Body of pancreas (tissue), 4 donors: Measurements from ENCODE around the gene MAD1L1. TPM values are rescaled to one million over a fixed set of nuclear protein-coding genes. Genes with fewer than 3 reads are reported as not detected.

Source experiments
- ATAC-seq: fragments of 150-250 bp; one replicate; pipeline ENCODE4 v1.9.1; 2016
- DNase-seq, 4 donors: peaks; one replicate each; pipeline ENCODE4 v3.0.0-alpha.2; 2019
- H3K27ac ChIP-seq, 4 donors: fragments of 200-600 bp; sonication (generic); 1 replicate in 3 of 4; 2 replicates in 1 of 4; pipeline versions ENCODE4 v1.5.1 to v1.6.1; 2016 to 2019; ENCODE audit warnings: mild to moderate bottlenecking in 1 of 4, mixed read lengths in 1 of 4, moderate library complexity in 1 of 4
- H3K27me3 ChIP-seq, 2 donors: fragments of 200-600 bp; sonication (generic); one replicate each; pipeline ENCODE4 v1.6.0; 2016; ENCODE audit warnings: mild to moderate bottlenecking in 1 of 2
- H3K36me3 ChIP-seq, 2 donors: fragments of 200-600 bp; sonication (generic); replicated peaks in 1 of 2; 2 replicates each; pipeline ENCODE4 v1.5.1; 2016; ENCODE audit warnings: low read depth in 2 of 2; ENCODE audit not compliant: insufficient read depth in 1 of 2
- H3K4me1 ChIP-seq: fragments of 200-600 bp; sonication (generic); one replicate; pipeline ENCODE4 v1.6.0; 2016
- H3K4me3 ChIP-seq, 2 donors: fragments of 200-600 bp; sonication (generic); 1 replicate in 1 of 2; 2 replicates in 1 of 2; pipeline ENCODE4 v1.5.1; 2016 to 2019
- H3K9me3 ChIP-seq, 3 donors: fragments of 200-600 bp; sonication (generic); 1 replicate in 2 of 3; 2 replicates in 1 of 3; pipeline ENCODE4 v1.5.1; 2016
- POLR2A ChIP-seq, 3 donors: fragments of 450-650 bp; IDR thresholded peaks; one replicate each; pipeline ENCODE4 v1.6.1; 2016; ENCODE audit warnings: antibody characterized with exemption in 3 of 3, mild to moderate bottlenecking in 2 of 3
- WGBS, 2 donors: methylation state at CpG; one replicate each; pipeline ENCODE4 v1.1.5; 2017; 5-methylcytosine and 5-hydroxymethylcytosine counted together
- intact Hi-C: fragments of 100-400 bp; cut with DNase I; formaldehyde crosslinking; loops from one replicate; pipeline ENCODE4 v1.15.1; 2023
- total RNA-seq, 2 donors: library from RNA; depleted of rRNA; stranded (reverse); fragments of >200 nt; gene quantifications; one replicate each; pipeline ENCODE4 v1.1.0, GENCODE V29; 2016
- TF ChIP-seq, protein P1 (sequence below), 7 experiments: fragments of 450-650 bp in 4 of 7; fragments of 200-600 bp in 3 of 7; sonication (generic) in 3 of 7; IDR thresholded peaks; one replicate each; pipeline ENCODE4 v1.5.1; 2016 to 2019; ENCODE audit warnings: antibody characterized with exemption in 7 of 7

Gene MAD1L1
- total RNA-seq, 2 donors from 2014 or later, result 14.0 to 66.9 TPM

DNA sequence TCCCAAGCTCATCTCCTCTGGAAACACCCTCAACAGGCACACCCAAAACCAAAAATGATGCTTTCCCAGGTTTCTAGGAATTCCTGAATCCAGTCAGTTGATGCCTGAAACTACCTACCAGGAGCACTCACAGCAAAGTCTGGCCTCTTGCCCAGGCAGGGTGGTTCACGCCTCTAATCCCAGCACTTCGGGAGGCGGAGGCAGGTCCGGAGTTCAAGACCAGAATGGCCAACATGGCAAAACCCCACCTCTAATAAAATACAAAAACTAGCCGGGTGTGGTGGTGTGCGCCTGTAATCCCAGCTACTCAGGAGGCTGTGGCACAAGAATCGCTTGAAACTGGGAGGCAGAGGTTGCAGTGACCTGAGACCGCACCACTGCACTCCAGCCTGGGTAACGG, 1.9 kb downstream of the MAD1L1 start:
- peaks cover 21% of the 10 kb centered on the region for H3K4me1 ChIP-seq
- DNase-seq (no peak), ATAC-seq (no peak)
- H3K9me3 ChIP-seq, result no peaks in the 10 kb centered on the region
- no peak for TF ChIP-seq POLR2A (IDR thresholded peaks at IDR 0.05)
- TF ChIP-seq, protein P1, sequence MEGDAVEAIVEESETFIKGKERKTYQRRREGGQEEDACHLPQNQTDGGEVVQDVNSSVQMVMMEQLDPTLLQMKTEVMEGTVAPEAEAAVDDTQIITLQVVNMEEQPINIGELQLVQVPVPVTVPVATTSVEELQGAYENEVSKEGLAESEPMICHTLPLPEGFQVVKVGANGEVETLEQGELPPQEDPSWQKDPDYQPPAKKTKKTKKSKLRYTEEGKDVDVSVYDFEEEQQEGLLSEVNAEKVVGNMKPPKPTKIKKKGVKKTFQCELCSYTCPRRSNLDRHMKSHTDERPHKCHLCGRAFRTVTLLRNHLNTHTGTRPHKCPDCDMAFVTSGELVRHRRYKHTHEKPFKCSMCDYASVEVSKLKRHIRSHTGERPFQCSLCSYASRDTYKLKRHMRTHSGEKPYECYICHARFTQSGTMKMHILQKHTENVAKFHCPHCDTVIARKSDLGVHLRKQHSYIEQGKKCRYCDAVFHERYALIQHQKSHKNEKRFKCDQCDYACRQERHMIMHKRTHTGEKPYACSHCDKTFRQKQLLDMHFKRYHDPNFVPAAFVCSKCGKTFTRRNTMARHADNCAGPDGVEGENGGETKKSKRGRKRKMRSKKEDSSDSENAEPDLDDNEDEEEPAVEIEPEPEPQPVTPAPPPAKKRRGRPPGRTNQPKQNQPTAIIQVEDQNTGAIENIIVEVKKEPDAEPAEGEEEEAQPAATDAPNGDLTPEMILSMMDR (IDR thresholded peaks at IDR 0.05), result no peak
- H3K4me3 ChIP-seq, result no peak overlapping the region
- 85 to 88% methylated on average over 6 to 9 of the region's 9 CpGs for WGBS, 2 donors
- intact Hi-C loops, result no loop called here
- H3K36me3 ChIP-seq, result no peaks in the 10 kb centered on the region
- H3K27ac ChIP-seq, result no peak overlapping the region
- H3K27me3 ChIP-seq, result no peaks in the 10 kb centered on the region

DNA sequence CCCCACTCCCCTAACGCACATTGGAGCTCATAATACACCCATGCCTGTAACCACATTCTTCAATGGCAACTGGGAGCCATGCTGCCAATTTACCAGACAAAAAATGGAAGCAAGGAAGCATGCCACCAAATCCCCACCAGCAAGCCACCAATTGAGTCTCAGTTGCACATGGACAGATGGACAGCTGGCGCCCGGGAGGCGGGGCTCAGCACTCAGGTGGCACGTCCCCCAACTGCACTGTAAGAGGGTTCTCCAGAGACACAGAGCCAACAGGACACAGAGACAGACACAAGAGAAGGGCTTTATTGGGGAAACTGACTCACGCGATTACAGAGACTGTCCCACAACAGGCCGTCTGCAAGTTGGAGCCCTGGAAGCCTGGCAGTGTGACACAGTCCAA, 2.5 kb downstream of the MAD1L1 start:
- no peak for TF ChIP-seq POLR2A (IDR thresholded peaks at IDR 0.05)
- TF ChIP-seq, protein P1 (IDR thresholded peaks at IDR 0.05), result no peak
- H3K27me3 ChIP-seq, result no peaks in the 10 kb centered on the region
- DNase-seq (no peak), ATAC-seq (no peak)
- H3K36me3 ChIP-seq, result no peaks in the 10 kb centered on the region
- peaks cover 21% of the 10 kb centered on the region for H3K4me1 ChIP-seq
- intact Hi-C loops, result no loop called here
- 80 to 89% methylated on average over 1 to 8 of the region's 8 CpGs for WGBS, 2 donors
- H3K4me3 ChIP-seq, result no peak overlapping the region
- H3K27ac ChIP-seq, result no peak overlapping the region
- H3K9me3 ChIP-seq, result no peaks in the 10 kb centered on the region

DNA sequence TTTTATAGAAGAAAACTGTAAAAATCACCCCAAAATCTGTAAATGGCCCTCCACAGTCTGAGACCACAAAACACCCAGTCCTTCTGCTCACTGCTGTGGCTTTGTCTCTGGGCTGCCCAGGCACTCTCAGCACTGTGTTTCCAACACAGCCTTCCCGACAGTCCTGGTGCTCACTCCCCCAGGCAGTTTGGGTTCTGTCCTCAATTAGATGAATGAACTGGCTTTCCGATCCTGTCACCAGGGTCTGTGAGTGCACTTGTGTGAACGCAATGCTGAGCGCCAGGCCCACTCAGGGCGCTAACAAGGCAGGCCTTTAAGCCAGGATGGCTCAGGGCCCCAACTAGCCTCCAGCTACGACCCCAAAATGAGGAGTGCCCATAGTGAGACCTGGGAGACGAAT, 3.3 kb downstream of the MAD1L1 start:
- no peak for DNase-seq
- Histone ChIP-seq H3K9me3 (no peaks in the 10 kb centered on the region), H3K27ac (no peak overlapping the region), H3K4me1 (peaks cover 21% of the 10 kb centered on the region), H3K4me3 (no peak overlapping the region), H3K36me3 (no peaks in the 10 kb centered on the region), H3K27me3 (no peaks in the 10 kb centered on the region)
- no peak for ATAC-seq
- intact Hi-C loops, result no loop called here
- 91 to 100% methylated on average over 5 to 7 of the region's 7 CpGs for WGBS, 2 donors
- TF ChIP-seq, protein P1 (IDR thresholded peaks at IDR 0.05), result no peak
- TF ChIP-seq POLR2A (IDR thresholded peaks at IDR 0.05), result no peak

DNA sequence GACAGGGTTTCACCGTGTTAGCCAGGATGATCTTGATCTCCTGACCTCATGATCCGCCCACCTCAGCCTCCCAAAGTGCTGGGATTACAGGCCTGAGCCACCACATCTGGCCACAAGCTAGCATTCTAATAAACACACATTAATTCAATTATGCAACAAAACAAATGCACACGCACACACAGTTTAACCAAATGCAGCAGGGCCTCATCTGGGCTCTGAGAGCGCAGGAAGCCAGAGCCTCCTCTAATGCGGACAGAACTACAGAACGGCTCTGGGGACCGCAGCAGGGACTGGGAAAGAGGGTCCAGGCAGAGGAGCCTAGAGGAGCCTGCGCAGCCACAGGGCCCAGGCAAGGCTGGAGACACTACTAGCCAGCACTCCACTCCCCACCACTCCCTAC, 3.8 kb downstream of the MAD1L1 start:
- H3K27ac ChIP-seq, result no peak overlapping the region
- intact Hi-C loops, result no loop called here
- TF ChIP-seq POLR2A (IDR thresholded peaks at IDR 0.05), result no peak
- TF ChIP-seq, protein P1 (IDR thresholded peaks at IDR 0.05), result no peak
- no peaks in the 10 kb centered on the region for H3K36me3 ChIP-seq
- no peaks in the 10 kb centered on the region for H3K27me3 ChIP-seq
- ATAC-seq (no peak), DNase-seq (no peak)
- H3K4me3 ChIP-seq, result no peak overlapping the region
- peaks cover 21% of the 10 kb centered on the region for H3K4me1 ChIP-seq
- WGBS, 2 donors, result 88 to 90% methylated on average over 8 of the region's 8 CpGs
- H3K9me3 ChIP-seq, result no peaks in the 10 kb centered on the region

DNA sequence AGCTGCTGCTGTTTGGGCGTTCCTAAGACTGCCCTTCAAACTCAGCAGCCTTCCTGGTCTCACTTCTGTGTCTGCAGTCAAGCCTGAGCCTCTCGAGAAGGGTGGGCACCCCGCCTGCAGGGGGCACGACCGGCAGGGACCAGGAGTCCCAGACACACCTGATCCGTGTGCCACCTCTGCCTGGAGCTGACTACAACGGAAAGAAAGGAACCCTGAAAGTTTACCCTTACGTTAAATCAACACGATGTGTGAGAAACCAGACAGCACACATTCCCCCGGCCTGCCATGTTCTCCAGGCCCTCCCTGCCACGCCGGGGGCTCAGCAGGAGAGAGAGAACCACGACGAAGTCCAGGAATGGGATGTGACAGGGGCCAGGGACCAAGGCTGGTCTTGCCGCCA, 5.0 kb downstream of the MAD1L1 start:
- DNase-seq, result no peak

More for the DNA sequence above, 5.0 kb downstream of the MAD1L1 start:
- WGBS, 2 donors, result 85 to 89% methylated on average over 8 to 15 of the region's 15 CpGs
- TF ChIP-seq, protein P1 (IDR thresholded peaks at IDR 0.05), result no peak
- no peak for TF ChIP-seq POLR2A (IDR thresholded peaks at IDR 0.05)
- Histone ChIP-seq H3K36me3 (no peaks in the 10 kb centered on the region), H3K4me1 (peaks cover 17% of the 10 kb centered on the region), H3K4me3 (no peak overlapping the region), H3K27ac (no peak overlapping the region), H3K27me3 (no peaks in the 10 kb centered on the region), H3K9me3 (no peaks in the 10 kb centered on the region)
- intact Hi-C loops, result no loop called here
- ATAC-seq, result no peak
